OCI-LY1 (cell line): ENCODE data around the gene ZNF485.

Experiments
- H2AFZ ChIP-seq: fragments of 200-600 bp; sonication (generic), shearing (Covaris generic); 2 replicates; pipeline ENCODE4 v1.6.0; 2014; ENCODE audit warnings: antibody characterized with exemption, mild to moderate bottlenecking, low read length
- H3F3A ChIP-seq: fragments of 200-600 bp; sonication (generic), shearing (Covaris generic); 2 replicates; pipeline ENCODE4 v1.6.0; 2014; ENCODE audit warnings: mild to moderate bottlenecking, antibody characterized with exemption, low read length, moderate library complexity; ENCODE audit not compliant: insufficient read depth
- H3K27ac ChIP-seq: fragments of 200-600 bp; sonication (generic); 2 replicates; pipeline ENCODE4 v1.5.1; 2014; ENCODE audit warnings: low read length, mixed run types, mild to moderate bottlenecking, low read depth; ENCODE audit not compliant: poor library complexity, severe bottlenecking
- H3K27me3 ChIP-seq: fragments of 200-600 bp; sonication (generic); 2 replicates; pipeline ENCODE4 v1.6.0; 2014; ENCODE audit warnings: antibody characterized with exemption, mild to moderate bottlenecking, low read length, moderate library complexity; ENCODE audit not compliant: insufficient read depth
- H3K36me3 ChIP-seq: fragments of 200-600 bp; sonication (generic); 2 replicates; pipeline ENCODE4 v1.6.1; 2014; ENCODE audit warnings: mild to moderate bottlenecking, antibody characterized with exemption, low read length, moderate library complexity, mixed read lengths; ENCODE audit not compliant: insufficient read depth
- H3K4me1 ChIP-seq: fragments of 200-600 bp; sonication (generic); 2 replicates; pipeline ENCODE4 v1.5.1; 2014; ENCODE audit warnings: mild to moderate bottlenecking, low read length, moderate library complexity; ENCODE audit not compliant: insufficient read depth, severe bottlenecking
- H3K4me2 ChIP-seq: fragments of 200-600 bp; sonication (generic), shearing (Covaris generic); 2 replicates; pipeline ENCODE4 v1.6.1; 2014; ENCODE audit warnings: low read length
- H3K4me3 ChIP-seq: fragments of 200-600 bp; sonication (generic); 2 replicates; pipeline ENCODE4 v1.5.1; 2014; ENCODE audit warnings: low read length, low read depth, mild to moderate bottlenecking, mixed read lengths; ENCODE audit not compliant: poor library complexity, severe bottlenecking
- H3K79me2 ChIP-seq: fragments of 200-600 bp; shearing (Covaris generic); 2 replicates; pipeline ENCODE4 v1.6.1; 2016; ENCODE audit warnings: mixed run types, low read length, mixed read lengths; ENCODE audit not compliant: insufficient read depth
- H3K9ac ChIP-seq: fragments of 200-600 bp; sonication (generic), shearing (Covaris generic); 2 replicates; pipeline ENCODE4 v1.6.1; 2014; ENCODE audit warnings: mild to moderate bottlenecking, low read length, mixed read lengths
- H3K9me2 ChIP-seq: fragments of 200-600 bp; sonication (generic), shearing (Covaris generic); 2 replicates; pipeline ENCODE4 v1.6.1; 2014; ENCODE audit warnings: low read depth, mild to moderate bottlenecking, low read length, mixed read lengths
- H3K9me3 ChIP-seq: fragments of 200-600 bp; shearing (Covaris generic); 2 replicates; pipeline ENCODE4 v1.6.1; 2014; ENCODE audit warnings: low read length, mixed read lengths
- H4K20me1 ChIP-seq: fragments of 200-600 bp; sonication (generic), shearing (Covaris generic); 2 replicates; pipeline ENCODE4 v1.6.0; 2016; ENCODE audit warnings: mild to moderate bottlenecking, low read length; ENCODE audit not compliant: insufficient read depth
- CTCF ChIP-seq: fragments of 200-600 bp; sonication (generic), shearing (Covaris generic); IDR thresholded peaks from 2 replicates; pipeline ENCODE4 v1.5.1; 2017; ENCODE audit warnings: mild to moderate bottlenecking, antibody characterized with exemption, low read length, moderate library complexity, mixed read lengths
- EZH2 ChIP-seq: fragments of 200-600 bp; sonication (generic), shearing (Covaris generic); IDR thresholded peaks from 2 replicates; pipeline ENCODE4 v1.8.0; 2017; ENCODE audit warnings: borderline replicate concordance, mixed run types, mild to moderate bottlenecking, antibody characterized with exemption, low read length, moderate library complexity, mixed read lengths

Gene ZNF485

DNA sequence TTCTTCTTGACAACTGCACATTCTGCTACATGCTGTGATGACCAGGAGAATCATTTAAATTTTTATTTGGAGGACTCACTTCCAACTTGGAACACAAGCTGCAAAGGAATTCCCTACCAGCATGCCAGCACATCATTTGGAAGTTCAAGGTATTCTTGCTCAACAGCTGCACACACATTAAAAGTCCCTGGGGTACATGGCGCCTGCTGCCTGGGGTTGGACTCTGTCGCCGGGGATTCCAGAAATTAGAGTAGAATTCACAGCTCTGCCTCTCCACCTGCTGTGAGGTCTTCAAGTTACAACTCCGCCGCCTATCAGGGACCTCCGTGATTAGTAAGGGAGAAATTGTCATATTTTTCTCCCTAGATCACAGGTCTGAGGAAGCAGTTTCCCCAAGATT lies 41.3 kb downstream of the ZNF485 start:
- Histone ChIP-seq H3K9ac (no peak overlapping the region; the same call in 1 of the 2 replicates), H3K27me3 (peaks cover 6% of the 10 kb centered on the region; the same call in 1 of the 2 replicates), H3K4me3 (peak overlapping the region; percentile 74), H3K4me1 (peaks cover 15% of the 10 kb centered on the region), H3F3A (no peaks in the 10 kb centered on the region), H3K9me2 (no peaks in the 10 kb centered on the region), H3K9me3 (peaks cover 37% of the 10 kb centered on the region), H4K20me1 (no peaks in the 10 kb centered on the region), H3K79me2 (no peaks in the 10 kb centered on the region), H3K36me3 (peaks cover 46% of the 10 kb centered on the region), H3K4me2 (peak overlapping the region; percentile 98), H2AFZ (no peak overlapping the region), H3K27ac (no peak overlapping the region)
- no peak for TF ChIP-seq EZH2
- TF ChIP-seq CTCF = no peak

DNA sequence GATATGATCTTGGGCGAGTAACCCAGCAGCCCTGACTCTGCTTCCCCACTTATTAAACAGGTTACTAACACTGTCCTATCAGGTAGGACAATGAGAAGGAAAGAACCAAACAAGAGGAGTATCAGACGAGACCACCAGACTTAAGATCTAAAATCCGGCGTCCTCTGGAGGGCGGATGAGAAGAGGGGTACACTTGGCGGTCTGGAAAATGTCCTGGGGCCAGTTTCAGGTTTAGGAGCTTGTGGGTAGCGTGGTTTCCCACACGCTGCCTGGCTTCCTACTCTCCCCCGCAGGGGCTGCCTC lies 41.8 kb downstream of the ZNF485 start:
- H3K9me3 ChIP-seq = peaks cover 33% of the 10 kb centered on the region
- H2AFZ ChIP-seq = 0 out of 2 replicates have a peak overlapping the region, but pooled peaks have one; percentile 15
- H3F3A ChIP-seq = no peaks in the 10 kb centered on the region
- no peaks in the 10 kb centered on the region for H3K79me2 ChIP-seq
- TF ChIP-seq CTCF = no peak
- no peak for TF ChIP-seq EZH2
- H3K27ac ChIP-seq = no peak overlapping the region
- H3K4me2 ChIP-seq = peak overlapping the region; percentile 98
- H3K4me1 ChIP-seq = peaks cover 15% of the 10 kb centered on the region
- no peaks in the 10 kb centered on the region for H4K20me1 ChIP-seq
- peak overlapping the region; percentile 75 for H3K9ac ChIP-seq
- H3K9me2 ChIP-seq = no peaks in the 10 kb centered on the region
- peaks cover 6% of the 10 kb centered on the region; the same call in 1 of the 2 replicates for H3K27me3 ChIP-seq
- H3K36me3 ChIP-seq = peaks cover 43% of the 10 kb centered on the region
- peak overlapping the region; percentile 74 for H3K4me3 ChIP-seq

- peaks cover 15% of the 10 kb centered on the region for H3K4me1 ChIP-seq
- TF ChIP-seq EZH2 = no peak
- TF ChIP-seq CTCF = no peak
- no peak within 1 kb of the TSS for H3K27ac ChIP-seq
Observed at GRCh38 chr10:43648398-43649184, 42.4 kb downstream of the ZNF485 start, which contains the start of gene ZNF32. ZNF32 (minus strand) TSS chr10:43648881; CDS start chr10:43646133, 2,748 bp downstream.

More at GRCh38 chr10:43648398-43649184, 42.4 kb downstream of the ZNF485 start, which contains the start of gene ZNF32:
- Histone ChIP-seq H3K27me3 (peaks cover 6% of the 10 kb centered on the region; the same call in 1 of the 2 replicates), H3K4me2 (peak within 1 kb of the TSS; percentile 98), H3F3A (no peaks in the 10 kb centered on the region), H4K20me1 (no peaks in the 10 kb centered on the region), H3K9ac (peak within 1 kb of the TSS; percentile 75), H3K4me3 (peak within 1 kb of the TSS; percentile 74), H3K79me2 (no peaks in the 10 kb centered on the region), H3K36me3 (peaks cover 38% of the 10 kb centered on the region), H3K9me2 (no peaks in the 10 kb centered on the region), H3K9me3 (peaks cover 27% of the 10 kb centered on the region), H2AFZ (peak within 1 kb of the TSS; percentile 88)
